ENCODE measurements around the gene OTP.
"Not testable (repeated sequence)": the region's sequence is repeated elsewhere in the genome, so short reads cannot be mapped to it uniquely, and the experiment has no call there.

Gene OTP

GRCh38 chr5:77623203-77623740 is 15.2 kb downstream of the OTP start:
- no peak overlapping the region for H3K4me3 ChIP-seq (ENCODE audit: low read depth, low read length)
- TF ChIP-seq CTCF (IDR thresholded peaks at IDR 0.05; ENCODE audit: low read depth, low read length), result no peak

GRCh38 chr5:77621440-77621839 is 17.1 kb downstream of the OTP start:
- no peak overlapping the region for H3K4me3 ChIP-seq (ENCODE audit: low read depth, low read length)
- TF ChIP-seq CTCF (IDR thresholded peaks at IDR 0.05; ENCODE audit: low read depth, low read length), result no peak

- H3K4me3 ChIP-seq (ENCODE audit: low read depth, low read length), result no peak overlapping the region
- TF ChIP-seq CTCF (IDR thresholded peaks at IDR 0.05; ENCODE audit: low read depth, low read length), result no peak
These were observed 18.1 kb downstream of the OTP start for GRCh38 chr5:77620405-77620804.

- no peak for TF ChIP-seq CTCF (IDR thresholded peaks at IDR 0.05; ENCODE audit: low read depth, low read length)
- H3K4me3 ChIP-seq (ENCODE audit: low read depth, low read length), result no peak overlapping the region
These were observed 21.6 kb downstream of the OTP start for GRCh38 chr5:77616920-77617319.

GRCh38 chr5:77608927-77609326 is 29.6 kb downstream of the OTP start:
- H3K4me3 ChIP-seq (ENCODE audit: low read depth, low read length), result not testable (repeated sequence)

- TF ChIP-seq CTCF (IDR thresholded peaks at IDR 0.05; ENCODE audit: low read depth, low read length), result no peak
- no peak overlapping the region for H3K4me3 ChIP-seq (ENCODE audit: low read depth, low read length)
These were observed 31.2 kb downstream of the OTP start for GRCh38 chr5:77607324-77607723.

GRCh38 chr5:77606279-77606678 is 32.2 kb downstream of the OTP start:
- TF ChIP-seq CTCF (IDR thresholded peaks at IDR 0.05; ENCODE audit: low read depth, low read length), result no peak
- no peak overlapping the region for H3K4me3 ChIP-seq (ENCODE audit: low read depth, low read length)

- H3K4me3 ChIP-seq (ENCODE audit: low read depth, low read length), result no peak overlapping the region
- TF ChIP-seq CTCF (IDR thresholded peaks at IDR 0.05; ENCODE audit: low read depth, low read length), result no peak
These were observed 38.8 kb downstream of the OTP start for GRCh38 chr5:77599679-77600078.
